Muscle of leg (tissue), 11 donors: Measurements from ENCODE around the gene HMGCS2. TPM values are rescaled to one million over a fixed set of nuclear protein-coding genes. Genes with fewer than 3 reads are reported as not detected.
"Not testable (repeated sequence)": the region's sequence is repeated elsewhere in the genome, so short reads cannot be mapped to it uniquely, and the experiment has no call there.

ENCODE experiments used
- DNase-seq: peaks from one replicate; pipeline ENCODE4 v3.0.0; 2013
- H3K27ac ChIP-seq: one replicate; pipeline ENCODE4 v1.5.1; 2013; ENCODE audit warnings: mild to moderate bottlenecking, low read length, control low read depth
- H3K27me3 ChIP-seq: one replicate; pipeline ENCODE4 v1.6.1; 2013; ENCODE audit warnings: low read length; ENCODE audit not compliant: control insufficient read depth, insufficient read depth
- H3K36me3 ChIP-seq: one replicate; pipeline ENCODE4 v1.6.1; 2013; ENCODE audit warnings: low read length; ENCODE audit not compliant: control insufficient read depth, insufficient read depth
- H3K4me1 ChIP-seq: one replicate; pipeline ENCODE4 v1.6.1; 2013; ENCODE audit warnings: low read length; ENCODE audit not compliant: control insufficient read depth, insufficient read depth
- H3K4me3 ChIP-seq: one replicate; pipeline ENCODE4 v1.5.1; 2013; ENCODE audit warnings: low read length, control low read depth
- H3K9me3 ChIP-seq: replicated peaks from 2 replicates; pipeline ENCODE4 v1.6.1; 2013; ENCODE audit warnings: low read depth, low read length; ENCODE audit not compliant: control insufficient read depth
- WGBS: methylation state at CpG from one replicate; pipeline ENCODE4 v1.1.5; 2013; ENCODE audit warnings: missing lambda C conversion rate; ENCODE audit not compliant: insufficient coverage; 5-methylcytosine and 5-hydroxymethylcytosine counted together
- polyA plus RNA-seq, 8 donors: library from polyadenylated mRNA; unstranded; fragments of 120-200 nt; gene quantifications; one replicate each; pipeline versions ENCODE4 v1.2.1 to v1.2.3, GENCODE V29; 2013; ENCODE audit warnings: inconsistent platforms in 1 of 8, low replicate concordance in 1 of 8; ENCODE audit not compliant: insufficient read length in 8 of 8, insufficient read depth in 1 of 8
- total RNA-seq: library from RNA; stranded (reverse); fragments of 120-200 nt; gene quantifications from one replicate; pipeline ENCODE4 v1.2.4, GENCODE V29; 2013

The HMGCS2 gene
- total and polyA plus RNA-seq, 9 donors = 0.13 to 2.9 (median 1.2) TPM; not detected in 4

DNA sequence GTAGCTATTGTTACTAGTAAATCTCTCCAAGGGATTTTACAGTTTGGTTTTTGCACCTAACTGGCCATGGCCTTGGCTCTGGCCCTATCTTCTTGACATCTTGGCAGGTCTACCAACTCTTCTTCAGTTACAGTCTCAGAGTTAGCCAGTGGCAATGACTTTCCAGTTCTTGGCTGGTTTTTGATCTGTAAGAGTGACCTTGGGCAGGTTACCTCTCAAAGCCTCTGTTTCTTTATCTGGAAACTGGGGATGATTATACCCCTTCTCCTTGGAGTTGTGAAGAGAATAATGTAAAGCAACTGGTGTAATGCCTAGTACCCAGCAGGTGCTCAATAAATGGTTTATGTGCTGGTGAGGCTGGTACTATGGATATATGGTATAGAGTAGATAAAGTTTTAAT, 50.3 kb downstream of the HMGCS2 start:
- peaks cover 31% of the 10 kb centered on the region for H3K36me3 ChIP-seq
- H3K27ac ChIP-seq = no peak overlapping the region
- peaks cover 22% of the 10 kb centered on the region for H3K4me1 ChIP-seq
- no peaks in the 10 kb centered on the region for H3K9me3 ChIP-seq
- no peaks in the 10 kb centered on the region for H3K27me3 ChIP-seq
- DNase-seq = no peak
- H3K4me3 ChIP-seq = no peak overlapping the region

DNA sequence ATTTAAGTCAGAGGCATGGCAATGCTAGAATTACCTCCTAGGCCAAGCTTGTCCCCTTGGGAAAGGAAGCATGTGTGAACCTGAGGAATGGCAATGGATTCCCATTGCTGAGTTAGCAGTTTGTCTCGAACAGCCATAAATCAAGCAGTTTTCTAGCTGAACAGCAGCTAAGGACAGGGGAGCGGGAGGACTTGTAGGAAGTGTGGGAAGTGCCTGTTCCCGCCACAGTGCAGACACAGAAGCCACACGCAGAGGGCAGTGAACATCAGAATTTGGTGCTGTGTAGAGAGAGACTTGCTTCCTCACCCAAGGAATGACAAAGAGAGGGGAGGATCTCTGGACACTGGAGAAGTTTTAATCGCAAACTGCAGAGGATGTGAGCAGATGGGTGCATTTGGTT, 53.2 kb downstream of the HMGCS2 start:
- Histone ChIP-seq H3K36me3 (peaks cover 4% of the 10 kb centered on the region), H3K27me3 (no peaks in the 10 kb centered on the region), H3K27ac (no peak overlapping the region), H3K4me1 (peaks cover 32% of the 10 kb centered on the region), H3K4me3 (no peak overlapping the region), H3K9me3 (no peaks in the 10 kb centered on the region)
- 48% methylated on average over 5 of the region's 5 CpGs for WGBS
- DNase-seq = peak; percentile 36

DNA sequence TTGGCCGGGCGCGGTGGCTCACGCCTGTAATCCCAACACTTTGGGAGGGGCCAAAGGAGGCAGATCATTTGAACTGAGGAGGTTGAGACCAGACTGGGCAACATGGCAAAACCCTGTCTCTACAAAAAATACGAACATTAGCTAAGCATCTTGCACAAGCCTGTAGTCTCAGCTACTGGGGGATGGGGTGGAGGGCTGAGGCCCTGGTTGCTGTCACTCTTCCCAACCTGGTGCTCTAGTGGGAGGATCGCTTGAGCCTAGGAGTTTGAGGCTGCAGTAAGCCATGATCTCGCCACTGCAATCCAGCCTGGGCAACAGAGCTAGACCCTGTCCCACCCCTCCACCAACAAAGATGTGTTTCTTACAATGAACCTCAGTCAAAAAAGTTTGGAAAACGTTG, 54.1 kb downstream of the HMGCS2 start:
- WGBS = 80% methylated on average over 1 of the region's 8 CpGs
- Histone ChIP-seq H3K9me3 (no peaks in the 10 kb centered on the region), H3K4me3 (no peak overlapping the region), H3K36me3 (no peaks in the 10 kb centered on the region), H3K4me1 (peaks cover 32% of the 10 kb centered on the region), H3K27me3 (no peaks in the 10 kb centered on the region), H3K27ac (no peak overlapping the region)
- DNase-seq = no peak

DNA sequence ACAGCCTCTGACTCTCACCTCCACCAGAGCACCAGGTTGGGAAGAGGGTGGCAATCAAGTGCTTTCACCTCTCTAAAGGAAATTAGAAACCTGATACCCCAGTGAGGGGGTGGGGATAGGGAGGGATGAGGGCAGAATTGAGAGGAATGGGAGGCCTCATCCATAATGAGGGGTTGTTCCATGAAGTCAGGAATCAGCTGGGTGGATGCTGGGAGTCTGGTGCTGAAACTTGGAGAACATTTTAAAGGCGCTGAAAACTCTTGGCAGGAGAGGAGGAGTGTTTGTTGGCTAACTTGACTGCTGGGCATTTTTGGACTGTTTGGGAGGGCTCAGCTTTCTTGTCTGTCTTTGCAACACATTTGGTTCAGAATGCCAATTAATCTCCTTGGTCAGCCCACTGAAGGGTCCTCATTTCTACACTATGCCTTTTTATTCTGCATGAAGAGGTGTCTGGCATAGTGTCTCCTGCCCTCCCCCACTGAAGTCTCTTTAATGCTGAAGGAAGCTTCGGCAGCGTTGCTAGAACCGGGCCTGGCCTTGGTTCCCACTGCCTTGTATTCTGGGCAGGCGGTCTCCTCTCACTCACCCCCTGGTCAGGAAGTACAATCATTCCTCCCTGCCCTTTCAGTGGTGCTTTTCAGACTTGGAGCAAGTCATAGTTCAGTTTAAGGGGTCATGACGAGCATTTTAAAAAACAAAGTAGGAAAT, 54.8 kb downstream of the HMGCS2 start:
- Histone ChIP-seq H3K36me3 (no peaks in the 10 kb centered on the region), H3K27me3 (no peaks in the 10 kb centered on the region), H3K9me3 (no peaks in the 10 kb centered on the region), H3K27ac (peak overlapping the region; percentile 91), H3K4me1 (peaks cover 32% of the 10 kb centered on the region), H3K4me3 (peak overlapping the region; percentile 75)
- no CpG with 5 or more reads among the region's 6 CpGs for WGBS
- DNase-seq = peak; percentile 76

DNA sequence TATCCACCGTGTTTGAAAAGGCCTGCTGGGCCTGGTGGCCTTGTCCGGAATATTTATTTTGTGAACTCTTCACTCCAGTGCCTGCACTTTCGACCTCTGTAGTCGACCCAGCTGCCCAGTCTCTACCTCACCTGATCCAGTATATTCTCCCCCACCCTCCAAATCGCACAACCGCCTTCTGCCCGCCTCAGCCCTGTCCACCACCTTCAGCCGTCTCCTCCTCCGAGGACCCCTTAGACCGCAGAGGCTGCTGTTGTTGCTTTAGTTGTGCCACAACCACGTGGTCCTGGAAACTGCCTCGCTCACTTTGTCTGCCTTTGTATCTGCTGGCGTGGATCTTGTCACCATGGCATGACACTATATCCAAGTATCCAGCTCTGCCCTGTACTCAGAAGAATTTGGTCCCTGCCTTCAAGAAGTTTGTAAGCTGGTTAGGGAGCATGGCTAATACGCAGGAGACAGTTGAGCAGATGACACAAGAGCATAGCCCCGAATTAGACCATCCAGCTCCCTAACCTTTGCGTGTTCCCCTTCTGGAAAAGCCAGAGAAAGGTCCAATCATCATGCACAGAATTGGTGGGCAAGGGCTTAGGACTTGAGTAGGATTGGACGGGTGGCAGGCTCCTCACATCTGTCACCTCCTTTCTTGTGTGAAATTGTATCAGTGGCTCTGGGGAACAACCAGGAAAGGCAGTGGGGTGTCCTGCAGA, 55.5 kb downstream of the HMGCS2 start:
- H3K27me3 ChIP-seq = no peaks in the 10 kb centered on the region
- H3K27ac ChIP-seq = peak overlapping the region; percentile 91
- peak; percentile 55 for DNase-seq
- peaks cover 32% of the 10 kb centered on the region for H3K4me1 ChIP-seq
- no peaks in the 10 kb centered on the region for H3K36me3 ChIP-seq
- H3K9me3 ChIP-seq = no peaks in the 10 kb centered on the region
- H3K4me3 ChIP-seq = peak overlapping the region; percentile 75
- 6% methylated on average over 11 of the region's 17 CpGs for WGBS

DNA sequence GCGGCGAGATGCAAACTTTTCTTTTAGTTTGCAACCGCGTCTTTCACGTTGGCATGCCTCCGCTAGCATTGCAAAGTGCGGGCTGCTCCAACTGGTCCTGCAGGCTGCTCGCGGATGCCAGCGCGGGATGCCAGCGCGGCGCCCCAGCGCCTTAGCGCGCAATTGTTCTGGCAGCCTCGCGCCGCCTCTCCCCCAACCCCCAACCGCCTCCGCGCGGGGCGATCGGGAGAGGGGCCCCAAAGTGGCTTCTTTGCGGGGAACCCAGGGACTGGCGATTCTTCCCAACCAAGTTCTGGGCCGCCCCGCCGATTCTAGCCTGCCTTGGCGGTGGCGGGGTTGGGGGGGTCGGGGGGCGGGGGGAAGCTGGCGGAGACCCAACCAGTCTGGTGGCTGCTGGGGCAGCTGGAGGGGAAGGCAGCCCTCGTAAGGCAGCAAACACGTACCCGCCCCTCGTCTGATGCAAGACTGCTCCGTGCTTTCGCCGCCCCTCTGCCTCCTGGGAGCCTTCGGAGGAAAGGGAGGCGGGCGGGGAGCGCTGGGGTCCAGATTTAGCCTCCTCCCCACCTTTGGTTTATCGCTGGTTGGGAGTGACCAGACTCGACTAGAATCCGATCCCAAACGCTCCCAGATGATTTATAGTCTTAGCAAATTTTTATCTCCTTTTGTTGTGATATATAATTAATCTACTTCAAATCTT, 56.2 kb downstream of the HMGCS2 start:
- DNase-seq = peak; percentile 97
- WGBS = 0% methylated on average over 24 of the region's 51 CpGs
- no peaks in the 10 kb centered on the region for H3K36me3 ChIP-seq
- peaks cover 32% of the 10 kb centered on the region for H3K4me1 ChIP-seq
- no peaks in the 10 kb centered on the region for H3K27me3 ChIP-seq
- peak overlapping the region; percentile 75 for H3K4me3 ChIP-seq
- H3K27ac ChIP-seq = peak overlapping the region; percentile 91
- no peaks in the 10 kb centered on the region for H3K9me3 ChIP-seq

DNA sequence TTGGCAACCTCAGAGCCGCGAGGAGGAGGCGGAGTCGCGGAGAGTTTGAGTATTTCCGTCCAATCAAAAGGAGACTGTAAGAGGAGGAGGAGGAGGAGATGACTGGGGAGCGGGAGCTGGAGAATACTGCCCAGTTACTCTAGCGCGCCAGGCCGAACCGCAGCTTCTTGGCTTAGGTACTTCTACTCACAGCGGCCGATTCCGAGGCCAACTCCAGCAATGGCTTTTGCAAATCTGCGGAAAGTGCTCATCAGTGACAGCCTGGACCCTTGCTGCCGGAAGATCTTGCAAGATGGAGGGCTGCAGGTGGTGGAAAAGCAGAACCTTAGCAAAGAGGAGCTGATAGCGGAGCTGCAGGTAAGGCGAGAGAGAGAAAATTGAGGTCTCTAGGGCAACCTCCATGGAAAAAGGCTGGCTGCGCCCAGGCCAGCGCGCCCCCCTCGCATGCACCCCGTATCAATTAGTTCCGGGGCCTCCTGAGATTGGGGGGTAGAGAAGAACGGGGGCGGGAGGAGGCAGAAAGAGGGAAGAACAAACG, 56.8 kb downstream of the HMGCS2 start, which contains the start of gene PHGDH:
PHGDH (plus strand) TSS at position 131 of the 538 bp plus-strand sequence; CDS start at position 220, 89 bp downstream.
- Histone ChIP-seq H3K9me3 (no peaks in the 10 kb centered on the region), H3K4me1 (peaks cover 32% of the 10 kb centered on the region), H3K36me3 (no peaks in the 10 kb centered on the region), H3K27me3 (no peaks in the 10 kb centered on the region), H3K4me3 (peak within 1 kb of the TSS; percentile 75), H3K27ac (peak within 1 kb of the TSS; percentile 91)
- WGBS = 0% methylated on average over 26 of the region's 27 CpGs
- DNase-seq = peak; percentile 92

DNA sequence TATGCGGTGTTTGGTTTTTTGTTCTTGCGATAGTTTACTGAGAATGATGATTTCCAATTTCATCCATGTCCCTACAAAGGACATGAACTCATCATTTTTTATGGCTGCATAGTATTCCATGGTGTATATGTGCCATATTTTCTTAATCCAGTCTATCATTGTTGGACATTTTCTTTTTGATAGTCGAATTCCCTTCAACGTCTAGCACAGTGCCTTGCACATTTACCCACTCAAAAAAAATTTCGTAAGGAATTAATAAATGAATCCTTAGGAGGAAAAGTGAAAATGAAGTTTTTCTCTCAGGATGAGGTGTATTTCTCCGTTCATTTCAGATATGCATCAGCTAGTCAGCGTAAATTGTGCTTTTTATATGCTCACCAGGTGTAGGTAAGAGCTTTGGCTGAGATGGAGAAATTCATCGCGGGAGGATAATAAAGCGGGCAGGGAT, 57.3 kb downstream of the HMGCS2 start:
- not testable (repeated sequence) for H3K9me3 ChIP-seq, H3K36me3 ChIP-seq, DNase-seq, H3K27ac ChIP-seq, H3K27me3 ChIP-seq
- H3K4me3 ChIP-seq = peak overlapping the region; percentile 75
- 12% methylated on average over 5 of the region's 10 CpGs for WGBS
- peaks cover 32% of the 10 kb centered on the region for H3K4me1 ChIP-seq

DNA sequence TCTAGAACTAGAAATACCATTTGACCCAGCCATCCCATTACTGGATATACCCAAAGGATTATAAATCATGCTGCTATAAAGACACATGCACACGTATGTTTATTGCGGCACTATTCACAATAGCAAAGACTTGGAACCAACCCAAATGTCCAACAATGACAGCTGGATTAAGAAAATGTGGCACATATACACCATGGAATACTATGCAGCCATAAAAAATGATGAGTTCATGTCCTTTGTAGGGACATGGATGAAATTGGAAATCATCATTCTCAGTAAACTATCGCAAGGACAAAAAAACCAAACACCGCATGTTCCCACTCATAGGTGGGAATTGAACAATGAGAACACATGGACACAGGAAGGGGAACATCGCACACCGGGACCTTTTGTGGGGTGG, 62.1 kb downstream of the HMGCS2 start:
- not testable (repeated sequence) for H3K4me3 ChIP-seq

More for the DNA sequence above, 62.1 kb downstream of the HMGCS2 start:
- H3K27ac ChIP-seq, H3K36me3 ChIP-seq, H3K9me3 ChIP-seq, H3K27me3 ChIP-seq, DNase-seq, H3K4me1 ChIP-seq: not testable (repeated sequence)
- WGBS = no CpG with 5 or more reads among the region's 6 CpGs
